NB4 (cell line): ENCODE data around the gene SEMA6A.

Experiments used
- CTCF ChIP-seq: IDR thresholded peaks from one replicate; pipeline ENCODE4 v1.5.1; 2012; ENCODE audit warnings: low read depth, low read length
- POLR2A ChIP-seq: IDR thresholded peaks from 2 replicates; pipeline ENCODE4 v1.6.1; 2011; ENCODE audit warnings: mild to moderate bottlenecking; ENCODE audit not compliant: insufficient read length; ENCODE audit errors: extremely low read depth
- TF ChIP-seq, protein P1 (sequence below): IDR thresholded peaks from 2 replicates; pipeline ENCODE4 v1.6.1; 2011; ENCODE audit warnings: low read depth, low read length

- no peak for TF ChIP-seq CTCF
- TF ChIP-seq POLR2A = no peak
- TF ChIP-seq, protein P1, sequence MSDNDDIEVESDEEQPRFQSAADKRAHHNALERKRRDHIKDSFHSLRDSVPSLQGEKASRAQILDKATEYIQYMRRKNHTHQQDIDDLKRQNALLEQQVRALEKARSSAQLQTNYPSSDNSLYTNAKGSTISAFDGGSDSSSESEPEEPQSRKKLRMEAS = no peak
Measured at GRCh38 chr5:116524051-116524904, 50.3 kb downstream of the SEMA6A start.
